ENCODE data around the gene GCK. TPM values are rescaled to one million over a fixed set of nuclear protein-coding genes. Genes with fewer than 3 reads are reported as not detected.

Gene GCK
- total and polyA plus RNA-seq, 2 of the 13 experiments (the other 11 are each of a cell fraction or from before 2014, with no cell fraction given) = not detected

- TF ChIP-seq THAP9 (CRISPR knock-in tag; IDR thresholded peaks at IDR 0.05; ENCODE audit: borderline replicate concordance) (peak; percentile 80), PRDM4 (CRISPR knock-in tag; IDR thresholded peaks at IDR 0.05; ENCODE audit: borderline replicate concordance) (no peak), STAT5B (CRISPR knock-in tag; IDR thresholded peaks at IDR 0.05) (no peak), BCLAF1 (IDR thresholded peaks at IDR 0.05) (no peak), SKI (IDR thresholded peaks at IDR 0.05; ENCODE audit: partially characterized antibody) (peak; percentile 50), ZNF816 (CRISPR knock-in tag; IDR thresholded peaks at IDR 0.05; ENCODE audit: borderline replicate concordance) (no peak), HNF1B (CRISPR knock-in tag; IDR thresholded peaks at IDR 0.05) (peak; percentile 24; the same call in 1 of the 2 replicates), NFKB2 (CRISPR knock-in tag; IDR thresholded peaks at IDR 0.05; ENCODE audit: borderline replicate concordance) (peak; percentile 45; the same call in 1 of the 2 replicates), IRF9 (CRISPR knock-in tag; IDR thresholded peaks at IDR 0.05; ENCODE audit: borderline replicate concordance) (no peak), ARID4A (CRISPR knock-in tag; IDR thresholded peaks at IDR 0.05; ENCODE audit: borderline replicate concordance) (peak; percentile 94), SATB2 (CRISPR knock-in tag; IDR thresholded peaks at IDR 0.05) (no peak)
These were observed 11.6 kb upstream of the GCK start, which contains the start of gene YKT6 (continued) for GRCh38 chr7:44200699-44201461.

All from HepG2 (cell line).